WI38 (cell line): Measurements from ENCODE around the gene ULBP3.
"Not testable (repeated sequence)": the region's sequence is repeated elsewhere in the genome, so short reads cannot be mapped to it uniquely, and the experiment has no call there.

Experiments
- H3K4me3 ChIP-seq: 2 replicates; pipeline ENCODE4 v1.5.1; 2011; ENCODE audit warnings: low read depth, mild to moderate bottlenecking, control low read depth, low read length
- CTCF ChIP-seq: IDR thresholded peaks from 2 replicates; pipeline ENCODE4 v1.5.1; 2012; ENCODE audit warnings: low read depth, mild to moderate bottlenecking, control low read depth, low read length

ULBP3 gene

GRCh38 chr6:150065083-150065482 is 3.8 kb downstream of the ULBP3 start:
- no peak for TF ChIP-seq CTCF
- H3K4me3 ChIP-seq, result no peak overlapping the region

GRCh38 chr6:150063640-150064039 is 5.3 kb downstream of the ULBP3 start:
- H3K4me3 ChIP-seq, result no peak overlapping the region
- TF ChIP-seq CTCF, result no peak

GRCh38 chr6:150059973-150060372 is 8.9 kb downstream of the ULBP3 start:
- H3K4me3 ChIP-seq, result not testable (repeated sequence)

- no peak overlapping the region for H3K4me3 ChIP-seq
These were observed 9.9 kb downstream of the ULBP3 start for GRCh38 chr6:150058986-150059385.

GRCh38 chr6:150058231-150058792 is 10.6 kb downstream of the ULBP3 start:
- no peak overlapping the region for H3K4me3 ChIP-seq
- TF ChIP-seq CTCF, result no peak

More at GRCh38 chr6:150058986-150059385, 9.9 kb downstream of the ULBP3 start:
- no peak for TF ChIP-seq CTCF

- TF ChIP-seq CTCF, result no peak
- H3K4me3 ChIP-seq, result no peak overlapping the region
These were observed 11.4 kb downstream of the ULBP3 start for GRCh38 chr6:150057501-150057951.

GRCh38 chr6:150056916-150057315 is 12.0 kb downstream of the ULBP3 start:
- TF ChIP-seq CTCF, result no peak
- H3K4me3 ChIP-seq, result no peak overlapping the region

- TF ChIP-seq CTCF, result no peak
- no peak overlapping the region for H3K4me3 ChIP-seq
These were observed 12.8 kb downstream of the ULBP3 start for GRCh38 chr6:150056156-150056555.
